Left cardiac atrium (tissue), 4 donors: ENCODE results near the gene UBE2D4. TPM values are rescaled to one million over a fixed set of nuclear protein-coding genes. Genes with fewer than 3 reads are reported as not detected.
"Not testable (repeated sequence)": the region's sequence is repeated elsewhere in the genome, so short reads cannot be mapped to it uniquely, and the experiment has no call there.

ENCODE experiments used
- ATAC-seq, 2 donors: fragments of 200-7000 bp; cut with Tn5 transposase; one replicate each; pipeline ENCODE4 v1.9.1; 2020; ENCODE audit warnings: mild to moderate bottlenecking in 2 of 2, moderate library complexity in 2 of 2
- DNase-seq: peaks from one replicate; pipeline ENCODE4 v3.0.0-alpha.2; 2020
- intact Hi-C, 2 donors: fragments of 100-400 bp; cut with DNase I; formaldehyde crosslinking; loops; one replicate each; pipeline versions ENCODE4 v1.14.1 to v1.15.1; 2022 to 2023
- long read RNA-seq: library from polyadenylated mRNA; unstranded; transcript quantifications from one replicate; pipeline ENCODE4 v2.0.0, GENCODE V29; 2021
- total RNA-seq, 2 donors: library from RNA; stranded (reverse); fragmentation: NEBNext Ultra II Directional; extraction: Animal tissue kit (Norgen Biotek cat#: 25700); gene quantifications; one replicate each; pipeline ENCODE4 v1.2.1, GENCODE V29; 2021
- donor health status: DM: no; HTN: yes; CAD: no.
- donor health status: DM: no; HTN: yes; CAD: no; lungs with severe emphysema.
- donor health status: DM: yes; HTN: yes; CAD: no.
- donor health status: Dilated cardiomyopathy.

UBE2D4 gene
- total RNA-seq = 10 to 100 TPM; 38.8 to 40.7 TPM
- long read RNA-seq, transcript UBE2D4-201 (7 exons, 3,974 nt) = major isoform, 22 of 29 reads
- long read RNA-seq, partial matches to known transcripts = 0 of 29 reads
- long read RNA-seq, other reads (novel, unspliced or antisense) = 4 of 29 reads

DNA sequence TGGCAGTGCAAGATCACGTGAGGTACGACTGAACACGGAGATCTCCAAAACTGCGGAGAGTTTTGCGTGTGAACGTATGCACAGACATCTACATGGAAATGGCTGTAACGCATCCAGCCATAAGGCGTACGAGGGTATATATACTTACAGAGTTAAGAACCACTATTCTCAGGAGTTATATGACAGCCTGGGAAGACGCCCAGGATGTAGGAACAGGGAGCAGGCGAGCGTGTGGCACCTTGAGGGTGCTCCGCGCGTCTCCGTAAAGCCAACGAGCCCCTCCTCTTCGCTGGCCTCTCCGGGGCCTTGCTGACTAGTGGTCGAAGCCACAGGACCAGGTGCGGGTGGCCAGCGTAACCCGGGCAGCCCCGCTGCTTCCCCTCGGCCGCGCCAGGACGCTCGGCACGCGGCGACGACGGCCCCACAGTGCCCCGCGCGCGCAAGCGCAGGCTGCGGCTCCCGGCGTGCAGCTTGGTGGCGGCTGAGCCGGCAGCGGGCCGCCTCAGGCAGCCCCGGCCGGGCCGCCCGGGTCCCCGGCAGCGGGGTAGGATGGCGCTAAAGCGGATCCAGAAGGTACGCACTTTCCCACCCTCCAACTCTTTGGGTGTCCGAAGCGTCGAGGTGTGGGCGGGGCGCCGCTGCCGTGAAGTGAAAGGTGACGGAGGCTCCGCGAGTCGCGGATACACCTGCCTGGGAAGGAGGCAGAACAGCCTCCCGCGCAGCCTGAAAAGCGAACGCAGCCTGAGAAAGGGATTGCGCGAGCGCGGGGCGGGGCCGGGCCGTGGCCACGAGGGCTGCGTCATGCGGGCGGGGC lies at the start of gene UBE2D4:
TSS of gene UBE2D4 (plus strand) at position 453 of the 814 bp plus-strand sequence. CDS start at position 550, 97 bp downstream.
- peak; percentile 90 for DNase-seq
- intact Hi-C loops = no loop called here
- peak; percentile 98 to 99 for ATAC-seq

GRCh38 chr7:43876976-43877745 lies 49.1 kb upstream of the UBE2D4 start:
- intact Hi-C loops = no loop called here
- no peak for ATAC-seq
- no peak for DNase-seq

DNA sequence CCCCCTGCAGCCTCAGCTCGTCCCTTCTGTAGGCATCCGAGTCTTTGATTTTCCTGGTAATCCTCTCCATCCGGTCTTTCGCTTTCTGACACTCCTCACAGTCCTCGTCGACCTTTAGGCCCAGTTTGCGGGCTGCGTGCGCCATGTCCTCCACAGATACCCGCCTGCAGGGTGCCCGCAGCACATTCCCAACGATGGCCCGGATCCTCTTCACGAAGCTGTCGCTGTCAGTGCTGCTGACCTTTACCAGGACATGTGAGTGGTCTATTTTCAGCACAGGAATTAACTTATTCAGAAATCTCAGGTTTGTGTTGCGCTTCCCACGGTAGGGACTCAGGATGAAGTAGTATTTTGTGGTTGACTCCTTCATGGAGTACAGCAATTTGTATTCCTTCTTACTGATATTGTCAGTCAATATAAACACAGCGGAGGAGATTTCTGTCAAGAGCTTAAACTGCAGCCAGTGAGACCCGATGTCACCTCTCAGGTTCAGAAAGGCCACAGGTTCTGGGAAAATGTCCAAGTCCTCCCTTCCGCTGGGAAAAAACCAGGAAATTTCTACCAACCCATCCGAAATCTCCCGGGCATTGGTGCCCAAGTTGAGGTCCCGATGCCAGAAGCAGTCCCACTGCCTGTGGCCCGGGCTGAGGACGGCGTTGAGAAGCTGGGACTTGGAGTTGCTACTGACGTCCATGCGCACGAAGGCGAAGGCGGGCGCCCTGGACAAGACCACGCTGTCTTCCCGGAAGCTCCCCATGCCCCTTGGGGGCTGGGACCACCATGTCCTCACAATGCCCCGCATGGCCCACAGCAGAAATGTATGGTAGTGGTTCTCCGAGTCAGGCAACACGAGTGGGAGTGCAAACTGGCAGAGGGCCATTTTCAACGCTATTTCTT lies 48.0 kb upstream of the UBE2D4 start:
- intact Hi-C loops = no loop called here
- peak; percentile 23 to 69 for ATAC-seq
- DNase-seq = no peak

DNA sequence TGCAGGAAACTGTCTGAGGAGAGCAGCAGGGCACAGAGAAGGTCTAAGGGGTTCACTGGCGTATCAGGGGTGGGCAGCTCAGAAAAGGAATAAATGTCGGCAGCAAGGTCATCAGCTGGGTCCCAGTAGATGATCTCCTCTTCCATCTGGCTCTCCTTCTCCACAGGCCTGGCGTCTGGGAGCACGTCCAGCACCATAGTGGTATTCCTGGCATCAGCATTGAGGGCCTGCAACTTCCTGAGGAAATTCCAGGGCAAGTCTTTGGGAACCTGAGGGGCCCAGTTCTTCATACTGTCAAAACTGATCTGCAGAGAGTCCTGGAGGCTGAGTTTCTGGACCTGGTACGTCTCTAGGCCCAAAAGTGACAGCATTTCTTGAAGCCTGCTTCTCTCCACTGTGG lies 47.4 kb upstream of the UBE2D4 start:
- DNase-seq (no peak), ATAC-seq (peak; percentile 11 to 34)
- intact Hi-C loops = no loop called here

DNA sequence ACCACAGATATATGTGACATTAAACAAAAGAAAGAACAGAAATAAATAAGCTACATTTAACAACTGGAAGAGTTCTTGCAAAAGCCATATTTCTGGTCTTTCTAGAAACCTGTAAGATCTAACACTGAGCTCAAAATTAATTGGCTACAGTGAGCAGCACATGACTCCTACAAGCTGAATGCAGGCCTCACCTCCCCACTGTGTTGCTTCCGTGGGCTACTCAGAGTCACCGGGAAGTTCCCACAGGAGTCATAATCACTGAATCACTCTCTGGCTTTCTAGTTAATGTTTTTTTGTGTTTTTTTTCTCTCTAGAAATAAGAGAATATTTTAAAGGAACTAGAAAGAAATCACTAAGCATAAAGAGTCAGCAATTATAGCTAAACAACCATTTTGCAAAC lies 46.8 kb upstream of the UBE2D4 start:
- ATAC-seq = no peak
- intact Hi-C loops = no loop called here
- no peak for DNase-seq

- no peak for DNase-seq
- ATAC-seq = no peak
Measured at GRCh38 chr7:43880596-43880995, 45.6 kb upstream of the UBE2D4 start.

GRCh38 chr7:43884209-43884608 lies 42.0 kb upstream of the UBE2D4 start:
- ATAC-seq = no peak
- intact Hi-C loops = no loop called here
- no peak for DNase-seq

More at GRCh38 chr7:43880596-43880995, 45.6 kb upstream of the UBE2D4 start:
- intact Hi-C loops = no loop called here

- ATAC-seq = no peak
- DNase-seq = no peak
- intact Hi-C loops = no loop called here
Measured at GRCh38 chr7:43884617-43885016, 41.6 kb upstream of the UBE2D4 start.

DNA sequence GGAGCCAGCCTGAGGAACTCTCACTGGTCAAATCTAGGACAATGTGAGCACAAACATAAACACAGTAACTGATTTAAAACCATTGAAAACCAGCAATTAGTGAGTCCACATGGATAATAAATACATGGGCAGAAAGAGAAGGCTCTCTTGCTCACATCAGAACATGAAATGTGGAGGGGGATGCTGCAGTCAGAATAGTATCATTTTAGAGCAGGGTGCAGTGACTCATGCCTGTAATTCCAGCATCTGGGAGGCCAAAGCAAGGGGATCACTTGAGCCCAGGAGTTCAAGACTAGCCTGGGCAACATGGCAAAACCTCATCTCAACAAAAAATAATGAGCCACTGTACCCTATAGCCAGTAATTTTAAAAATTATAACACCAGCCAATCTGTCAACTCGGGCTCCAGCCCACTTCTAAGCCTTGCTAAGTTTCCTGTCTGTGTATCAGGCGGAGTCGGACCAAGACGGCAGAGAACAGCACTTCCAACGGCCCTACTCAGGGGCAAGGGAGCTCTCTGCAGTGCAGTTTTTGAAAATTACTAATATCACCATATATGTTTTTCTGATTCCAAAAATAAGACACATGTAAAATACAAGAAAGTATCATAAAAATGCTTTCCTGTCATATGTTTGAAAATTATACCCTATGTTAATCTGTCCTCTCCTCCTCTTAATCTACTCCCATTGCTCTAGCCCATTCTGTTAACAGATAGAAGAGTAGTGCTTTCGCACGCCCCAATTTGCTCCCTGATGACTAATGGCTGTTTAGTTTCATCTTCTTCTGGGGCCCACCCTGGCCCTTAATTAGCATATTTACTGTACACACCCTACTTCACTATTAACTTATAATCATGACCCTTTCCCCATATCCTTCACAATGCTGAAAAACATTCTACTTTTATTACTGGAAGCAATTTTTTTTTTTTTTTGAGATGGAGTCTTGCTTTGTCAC lies 37.0 kb upstream of the UBE2D4 start:
- DNase-seq = no peak
- intact Hi-C loops = no loop called here
- peak in 1 of 2 donors; percentile 41 for ATAC-seq

- ATAC-seq (peak in 1 of 2 donors; percentile 20), DNase-seq (no peak)
- intact Hi-C loops = no loop called here
Measured at GRCh38 chr7:43890468-43890867, 35.8 kb upstream of the UBE2D4 start.

- intact Hi-C loops = no loop called here
- ATAC-seq (no peak), DNase-seq (no peak)
Measured at GRCh38 chr7:43891069-43891955, 34.9 kb upstream of the UBE2D4 start.

GRCh38 chr7:43895847-43896415 lies 30.3 kb upstream of the UBE2D4 start:
- intact Hi-C loops = no loop called here
- DNase-seq (no peak), ATAC-seq (no peak)

- intact Hi-C loops, ATAC-seq, DNase-seq: not testable (repeated sequence)
Measured at GRCh38 chr7:43898571-43898970, 27.7 kb upstream of the UBE2D4 start.

GRCh38 chr7:43902542-43903054 lies 23.6 kb upstream of the UBE2D4 start:
- intact Hi-C loops = no loop called here
- DNase-seq (no peak), ATAC-seq (no peak)

- DNase-seq (no peak), ATAC-seq (no peak)
- intact Hi-C loops = no loop called here
Measured at GRCh38 chr7:43904533-43905208, 21.6 kb upstream of the UBE2D4 start.
